Uterus (tissue), 4 donors: ENCODE results near the gene ACTR8. TPM values are rescaled to one million over a fixed set of nuclear protein-coding genes. Genes with fewer than 3 reads are reported as not detected.

Experiments used
- DNase-seq, 2 donors: peaks; one replicate each; pipeline ENCODE4 v3.0.0-alpha.2; 2019 to 2020
- H3K27ac ChIP-seq, 2 donors: fragments of 200-600 bp; sonication (generic); 1 replicate in 1 of 2; 2 replicates in 1 of 2; pipeline ENCODE4 v1.5.1; 2016 to 2018
- H3K27me3 ChIP-seq, 2 donors: fragments of 200-600 bp; sonication (generic); one replicate each; pipeline ENCODE4 v1.5.1; 2018 to 2019; ENCODE audit warnings: control low read depth in 1 of 2
- H3K36me3 ChIP-seq, 2 donors: fragments of 200-600 bp; sonication (generic); one replicate each; pipeline ENCODE4 v1.5.1; 2019; ENCODE audit warnings: control low read depth in 1 of 2
- H3K4me1 ChIP-seq, 2 donors: fragments of 200-600 bp; sonication (generic); one replicate each; pipeline ENCODE4 v1.5.1; 2018 to 2019; ENCODE audit warnings: control low read depth in 1 of 2
- H3K4me3 ChIP-seq, 2 donors: fragments of 200-600 bp; sonication (generic); 1 replicate in 1 of 2; 2 replicates in 1 of 2; pipeline ENCODE4 v1.5.1; 2018 to 2019; ENCODE audit warnings: mild to moderate bottlenecking in 1 of 2
- H3K9me3 ChIP-seq, 2 donors: fragments of 200-600 bp; sonication (generic); one replicate each; pipeline ENCODE4 v1.5.1; 2019; ENCODE audit warnings: control low read depth in 1 of 2
- POLR2A ChIP-seq, 2 donors: fragments of 450-650 bp; IDR thresholded peaks; one replicate each; pipeline ENCODE4 v1.6.1; 2016; ENCODE audit warnings: antibody characterized with exemption in 2 of 2, mild to moderate bottlenecking in 1 of 2, moderate library complexity in 1 of 2
- intact Hi-C: fragments of 100-400 bp; cut with DNase I; formaldehyde crosslinking; loops from one replicate; pipeline ENCODE4 v1.15.1; 2023; ENCODE audit warnings: low total_unique reads
- total RNA-seq, 4 donors: library from RNA; depleted of rRNA in 3 of 4; stranded (reverse); fragments of >200 nt in 3 of 4; gene quantifications; one replicate each; pipeline versions ENCODE4 v1.1.0 to v1.2.4, GENCODE V29; 2014 to 2023
- TF ChIP-seq, protein P1 (sequence below), 4 experiments: fragments of 200-600 bp in 2 of 4; fragments of 450-650 bp in 2 of 4; sonication (generic) in 2 of 4; IDR thresholded peaks; one replicate each; pipeline ENCODE4 v1.5.1; 2016 to 2019; ENCODE audit warnings: antibody characterized with exemption in 4 of 4, mild to moderate bottlenecking in 2 of 4, moderate library complexity in 1 of 4
- donor health status: DM: yes; HTN: yes; CAD: no.

ACTR8 gene
- total RNA-seq, 4 donors from 2014 or later = 23.2 to 56.8 (median 31.6) TPM

DNA sequence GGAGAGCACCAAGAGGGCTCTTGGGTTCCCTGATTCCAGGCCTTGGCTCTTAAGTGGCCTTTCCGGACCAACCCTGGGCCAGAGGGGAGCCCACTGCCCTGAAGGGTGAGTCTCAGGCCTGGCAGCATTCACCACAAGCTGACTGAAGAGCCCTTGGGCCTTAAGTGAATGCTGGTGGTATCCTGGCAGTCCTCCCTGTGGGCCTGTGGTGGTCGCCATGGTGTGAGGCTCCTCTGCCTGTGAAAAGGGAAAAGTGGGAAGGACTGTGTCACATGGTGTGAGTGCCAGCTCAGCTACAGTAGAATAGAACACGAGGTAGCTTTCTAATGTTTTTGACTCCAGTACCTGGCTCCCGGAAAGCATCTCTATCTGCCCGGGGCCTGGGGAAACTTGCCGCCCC is 51.0 kb downstream of the ACTR8 start:
- Histone ChIP-seq H3K4me3 (no peak overlapping the region), H3K36me3 (no peaks in the 10 kb centered on the region), H3K4me1 (no peaks in the 10 kb centered on the region), H3K27me3 (no peaks in the 10 kb centered on the region), H3K27ac (no peak overlapping the region), H3K9me3 (no peaks in the 10 kb centered on the region)
- no peak for TF ChIP-seq POLR2A (IDR thresholded peaks at IDR 0.05)
- TF ChIP-seq, protein P1, sequence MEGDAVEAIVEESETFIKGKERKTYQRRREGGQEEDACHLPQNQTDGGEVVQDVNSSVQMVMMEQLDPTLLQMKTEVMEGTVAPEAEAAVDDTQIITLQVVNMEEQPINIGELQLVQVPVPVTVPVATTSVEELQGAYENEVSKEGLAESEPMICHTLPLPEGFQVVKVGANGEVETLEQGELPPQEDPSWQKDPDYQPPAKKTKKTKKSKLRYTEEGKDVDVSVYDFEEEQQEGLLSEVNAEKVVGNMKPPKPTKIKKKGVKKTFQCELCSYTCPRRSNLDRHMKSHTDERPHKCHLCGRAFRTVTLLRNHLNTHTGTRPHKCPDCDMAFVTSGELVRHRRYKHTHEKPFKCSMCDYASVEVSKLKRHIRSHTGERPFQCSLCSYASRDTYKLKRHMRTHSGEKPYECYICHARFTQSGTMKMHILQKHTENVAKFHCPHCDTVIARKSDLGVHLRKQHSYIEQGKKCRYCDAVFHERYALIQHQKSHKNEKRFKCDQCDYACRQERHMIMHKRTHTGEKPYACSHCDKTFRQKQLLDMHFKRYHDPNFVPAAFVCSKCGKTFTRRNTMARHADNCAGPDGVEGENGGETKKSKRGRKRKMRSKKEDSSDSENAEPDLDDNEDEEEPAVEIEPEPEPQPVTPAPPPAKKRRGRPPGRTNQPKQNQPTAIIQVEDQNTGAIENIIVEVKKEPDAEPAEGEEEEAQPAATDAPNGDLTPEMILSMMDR (IDR thresholded peaks at IDR 0.05) = no peak
- intact Hi-C loops = no loop called here
- no peak for DNase-seq

DNA sequence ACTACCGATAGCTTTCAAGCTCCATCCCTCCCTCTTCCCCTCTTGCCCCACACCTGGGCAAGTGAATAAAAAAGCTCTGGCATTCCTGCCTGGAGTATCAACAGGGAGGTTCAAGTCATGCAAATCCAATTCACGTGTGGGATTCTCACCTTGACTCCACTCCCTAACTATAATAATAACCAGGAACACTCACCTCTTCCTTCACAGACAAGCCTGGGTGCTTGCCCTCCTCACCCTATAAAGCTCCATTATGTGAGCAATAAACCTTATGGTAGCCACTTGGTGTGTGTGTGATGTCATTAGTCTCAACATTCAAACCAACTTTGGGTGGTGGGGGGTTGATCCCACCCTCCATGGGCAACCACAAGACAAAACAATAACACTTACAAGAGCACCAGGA is 52.3 kb downstream of the ACTR8 start:
- DNase-seq = no peak
- Histone ChIP-seq H3K4me1 (no peaks in the 10 kb centered on the region), H3K4me3 (no peak overlapping the region), H3K36me3 (no peaks in the 10 kb centered on the region), H3K9me3 (no peaks in the 10 kb centered on the region), H3K27ac (no peak overlapping the region), H3K27me3 (no peaks in the 10 kb centered on the region)
- intact Hi-C loops = no loop called here
- TF ChIP-seq, protein P1 (IDR thresholded peaks at IDR 0.05) = no peak
- no peak for TF ChIP-seq POLR2A (IDR thresholded peaks at IDR 0.05)

DNA sequence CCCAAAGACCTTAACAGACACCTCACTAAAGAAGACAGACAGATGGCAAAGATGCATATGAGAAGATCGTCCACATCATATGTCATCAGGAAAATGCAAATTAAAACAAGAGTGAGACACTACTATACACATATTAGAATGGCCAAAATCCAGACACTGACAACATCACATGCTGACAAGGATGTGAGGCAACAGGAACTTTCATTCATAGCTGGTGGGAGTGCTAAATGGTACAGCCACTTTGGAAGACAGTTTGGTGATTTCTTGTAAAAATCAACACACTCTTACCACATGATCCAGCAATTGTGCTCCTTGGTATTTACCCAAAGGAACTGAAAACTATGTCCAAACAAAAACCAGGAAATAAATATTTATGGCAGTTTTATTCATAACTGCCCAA is 53.4 kb downstream of the ACTR8 start:
- Histone ChIP-seq H3K9me3 (no peaks in the 10 kb centered on the region), H3K27me3 (no peaks in the 10 kb centered on the region), H3K36me3 (no peaks in the 10 kb centered on the region), H3K4me3 (no peak overlapping the region), H3K4me1 (no peaks in the 10 kb centered on the region), H3K27ac (no peak overlapping the region)
- DNase-seq = no peak
- TF ChIP-seq, protein P1 (IDR thresholded peaks at IDR 0.05) = no peak
- no peak for TF ChIP-seq POLR2A (IDR thresholded peaks at IDR 0.05)
- intact Hi-C loops = no loop called here

DNA sequence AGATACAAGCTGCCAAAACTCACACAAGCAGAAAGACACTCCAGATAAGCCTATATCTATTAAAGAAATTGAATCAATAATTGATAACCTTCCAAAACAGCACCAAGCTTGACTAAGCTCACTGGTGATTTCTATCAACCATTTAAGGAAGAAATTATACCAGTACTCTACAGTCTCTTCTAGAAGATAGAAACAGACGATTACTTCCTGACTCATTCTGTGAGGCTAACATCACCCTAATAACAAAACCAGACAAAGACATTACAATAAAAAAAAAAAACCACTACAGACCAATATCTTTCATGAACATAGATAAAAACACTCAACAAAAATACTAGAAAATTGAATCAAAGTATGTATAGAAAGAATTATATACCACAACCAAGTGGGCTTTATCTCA is 55.9 kb downstream of the ACTR8 start:
- intact Hi-C loops = no loop called here
- DNase-seq = no peak
- Histone ChIP-seq H3K27ac (no peak overlapping the region), H3K9me3 (no peaks in the 10 kb centered on the region), H3K27me3 (no peaks in the 10 kb centered on the region), H3K4me1 (no peaks in the 10 kb centered on the region), H3K4me3 (no peak overlapping the region), H3K36me3 (no peaks in the 10 kb centered on the region)
- TF ChIP-seq, protein P1 (IDR thresholded peaks at IDR 0.05) = no peak
- TF ChIP-seq POLR2A (IDR thresholded peaks at IDR 0.05) = no peak

DNA sequence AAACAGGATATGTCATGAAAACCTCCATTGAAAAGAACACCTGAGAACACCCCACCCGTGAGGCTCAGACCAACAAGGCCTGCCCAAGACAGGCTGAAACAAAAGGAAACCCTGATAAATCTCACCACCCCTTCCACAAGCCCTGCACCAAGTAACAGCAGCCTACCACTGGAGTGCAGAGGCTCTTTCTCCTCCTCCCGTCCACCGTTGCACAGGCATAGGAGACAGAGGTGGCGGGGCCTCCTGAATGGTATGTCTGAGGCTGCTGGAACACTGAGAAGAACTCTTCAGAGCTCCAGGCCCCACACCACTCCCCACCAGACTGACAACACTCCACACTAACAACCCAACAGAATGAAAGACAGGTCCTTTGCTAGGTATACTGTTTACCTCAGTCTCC is 57.2 kb downstream of the ACTR8 start:
- Histone ChIP-seq H3K27me3 (no peaks in the 10 kb centered on the region), H3K4me1 (no peaks in the 10 kb centered on the region), H3K4me3 (no peak overlapping the region), H3K36me3 (no peaks in the 10 kb centered on the region), H3K9me3 (no peaks in the 10 kb centered on the region), H3K27ac (no peak overlapping the region)
- no peak for DNase-seq
- no peak for TF ChIP-seq POLR2A (IDR thresholded peaks at IDR 0.05)
- TF ChIP-seq, protein P1 (IDR thresholded peaks at IDR 0.05) = no peak
- intact Hi-C loops = no loop called here
